Tibial nerve (tissue), 4 donors: ENCODE results near the gene RCSD1.
"Not testable (repeated sequence)": the region's sequence is repeated elsewhere in the genome, so short reads cannot be mapped to it uniquely, and the experiment has no call there.

Source experiments
- EP300 ChIP-seq, 2 donors: sonication (generic); formaldehyde crosslinking; IDR thresholded peaks; one replicate each; pipeline ENCODE4 v1.6.1; 2017; ENCODE audit warnings: antibody characterized with exemption in 2 of 2, mild to moderate bottlenecking in 1 of 2
- POLR2A ChIP-seq, 2 donors: fragments of 450-650 bp; IDR thresholded peaks; one replicate each; pipeline ENCODE4 v1.6.1; 2017; ENCODE audit warnings: antibody characterized with exemption in 2 of 2, mild to moderate bottlenecking in 2 of 2, moderate library complexity in 2 of 2
- TF ChIP-seq, protein P1 (sequence below), 5 experiments: fragments of 200-600 bp in 3 of 5; fragments of 450-650 bp in 2 of 5; sonication (generic) in 3 of 5; IDR thresholded peaks; one replicate each; pipeline ENCODE4 v1.5.1; 2016 to 2019; ENCODE audit warnings: antibody characterized with exemption in 5 of 5, mild to moderate bottlenecking in 3 of 5, moderate library complexity in 2 of 5

DNA sequence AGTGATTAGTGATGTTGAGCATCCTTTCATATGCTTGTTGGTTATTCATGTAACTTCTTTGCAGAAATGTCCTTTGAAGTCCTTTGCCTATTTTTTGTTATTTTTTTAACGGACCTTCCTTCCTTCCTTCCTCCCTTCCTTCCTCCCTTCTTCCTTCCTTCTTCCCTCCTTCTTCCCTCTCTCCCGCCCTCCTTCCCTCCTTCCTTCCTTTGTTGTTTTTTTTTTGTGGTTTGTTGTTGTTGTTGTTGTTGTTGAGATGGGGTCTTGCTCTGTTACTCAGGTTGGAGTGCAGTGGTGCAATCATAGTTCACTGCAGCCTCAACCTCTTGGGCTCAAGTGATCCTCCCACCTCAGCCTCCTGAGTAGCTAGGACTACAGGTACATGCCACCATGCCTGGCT lies 16.0 kb upstream of the RCSD1 start:
- TF ChIP-seq, protein P1, sequence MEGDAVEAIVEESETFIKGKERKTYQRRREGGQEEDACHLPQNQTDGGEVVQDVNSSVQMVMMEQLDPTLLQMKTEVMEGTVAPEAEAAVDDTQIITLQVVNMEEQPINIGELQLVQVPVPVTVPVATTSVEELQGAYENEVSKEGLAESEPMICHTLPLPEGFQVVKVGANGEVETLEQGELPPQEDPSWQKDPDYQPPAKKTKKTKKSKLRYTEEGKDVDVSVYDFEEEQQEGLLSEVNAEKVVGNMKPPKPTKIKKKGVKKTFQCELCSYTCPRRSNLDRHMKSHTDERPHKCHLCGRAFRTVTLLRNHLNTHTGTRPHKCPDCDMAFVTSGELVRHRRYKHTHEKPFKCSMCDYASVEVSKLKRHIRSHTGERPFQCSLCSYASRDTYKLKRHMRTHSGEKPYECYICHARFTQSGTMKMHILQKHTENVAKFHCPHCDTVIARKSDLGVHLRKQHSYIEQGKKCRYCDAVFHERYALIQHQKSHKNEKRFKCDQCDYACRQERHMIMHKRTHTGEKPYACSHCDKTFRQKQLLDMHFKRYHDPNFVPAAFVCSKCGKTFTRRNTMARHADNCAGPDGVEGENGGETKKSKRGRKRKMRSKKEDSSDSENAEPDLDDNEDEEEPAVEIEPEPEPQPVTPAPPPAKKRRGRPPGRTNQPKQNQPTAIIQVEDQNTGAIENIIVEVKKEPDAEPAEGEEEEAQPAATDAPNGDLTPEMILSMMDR (IDR thresholded peaks at IDR 0.05): not testable (repeated sequence)
- not testable (repeated sequence) for TF ChIP-seq POLR2A, EP300 (IDR thresholded peaks at IDR 0.05)
